ENCODE measurements around the gene PPP3CA.

Gene PPP3CA

DNA sequence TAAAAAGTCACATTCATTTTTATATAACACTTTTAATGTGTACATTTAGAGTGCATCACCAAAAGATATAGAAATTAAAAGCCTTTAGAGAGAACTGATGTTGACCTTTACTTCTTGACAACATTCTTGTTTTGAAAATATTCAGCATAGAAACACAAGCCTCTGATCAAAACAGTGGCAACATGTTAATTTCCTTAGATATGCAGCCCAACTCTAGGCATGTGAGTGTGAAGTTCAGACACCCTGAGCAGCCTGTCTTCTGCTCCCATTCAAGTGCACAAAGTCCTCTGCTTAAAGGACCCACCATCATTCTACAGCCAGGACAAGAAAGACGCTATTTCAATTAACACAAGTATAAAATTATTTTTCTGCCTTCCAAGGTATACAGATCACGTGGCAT, 60.0 kb downstream of the PPP3CA start:
- Histone ChIP-seq H3K9ac (ENCODE audit: low read length) (no peak overlapping the region), H3K36me3 (ENCODE audit: control insufficient read depth, insufficient read depth, low read length) (no peaks in the 10 kb centered on the region), H3K9me3 (ENCODE audit: control insufficient read depth, insufficient read depth, low read depth, low read length) (no peaks in the 10 kb centered on the region), H3K4me1 (ENCODE audit: control insufficient read depth, insufficient read depth, low read length) (peaks cover 38% of the 10 kb centered on the region), H3K4me3 (ENCODE audit: low read depth, low read length) (no peak overlapping the region), H3K27me3 (ENCODE audit: control insufficient read depth, insufficient read depth, low read length) (no peaks in the 10 kb centered on the region), H3K27ac (ENCODE audit: low read depth, low read length) (no peak overlapping the region)

GRCh38 chr4:101286663-101287062, 60.7 kb downstream of the PPP3CA start:
- Histone ChIP-seq H3K27me3 (ENCODE audit: control insufficient read depth, insufficient read depth, low read length) (no peaks in the 10 kb centered on the region), H3K4me3 (ENCODE audit: low read depth, low read length) (no peak overlapping the region), H3K9ac (ENCODE audit: low read length) (no peak overlapping the region), H3K4me1 (ENCODE audit: control insufficient read depth, insufficient read depth, low read length) (peaks cover 45% of the 10 kb centered on the region), H3K36me3 (ENCODE audit: control insufficient read depth, insufficient read depth, low read length) (no peaks in the 10 kb centered on the region), H3K27ac (ENCODE audit: low read depth, low read length) (no peak overlapping the region), H3K9me3 (ENCODE audit: control insufficient read depth, insufficient read depth, low read depth, low read length) (no peaks in the 10 kb centered on the region)

GRCh38 chr4:101285985-101286384, 61.3 kb downstream of the PPP3CA start:
- Histone ChIP-seq H3K27ac (ENCODE audit: low read depth, low read length) (no peak overlapping the region), H3K27me3 (ENCODE audit: control insufficient read depth, insufficient read depth, low read length) (no peaks in the 10 kb centered on the region), H3K9ac (ENCODE audit: low read length) (no peak overlapping the region), H3K4me3 (ENCODE audit: low read depth, low read length) (no peak overlapping the region), H3K36me3 (ENCODE audit: control insufficient read depth, insufficient read depth, low read length) (no peaks in the 10 kb centered on the region), H3K9me3 (ENCODE audit: control insufficient read depth, insufficient read depth, low read depth, low read length) (no peaks in the 10 kb centered on the region), H3K4me1 (ENCODE audit: control insufficient read depth, insufficient read depth, low read length) (peaks cover 51% of the 10 kb centered on the region)

DNA sequence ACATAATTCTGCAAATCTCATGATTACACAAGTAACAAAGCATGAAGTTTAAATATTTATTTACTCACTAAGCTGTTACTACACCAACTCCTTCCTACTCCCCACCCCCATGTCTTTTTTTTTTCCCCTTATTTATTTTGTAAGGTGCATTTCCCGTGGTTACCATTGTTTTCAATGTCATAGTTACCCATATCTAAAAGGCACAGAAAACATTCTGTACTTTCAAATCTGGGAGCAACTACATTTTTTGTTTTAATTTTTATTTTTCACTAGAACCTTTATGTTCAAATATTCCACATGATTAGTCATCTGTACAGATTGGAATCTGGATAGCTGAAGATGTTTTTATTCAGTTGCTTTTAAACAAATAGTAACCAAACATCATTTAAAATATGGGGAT, 62.8 kb downstream of the PPP3CA start:
- peaks cover 59% of the 10 kb centered on the region for H3K4me1 ChIP-seq (ENCODE audit: control insufficient read depth, insufficient read depth, low read length)

DNA sequence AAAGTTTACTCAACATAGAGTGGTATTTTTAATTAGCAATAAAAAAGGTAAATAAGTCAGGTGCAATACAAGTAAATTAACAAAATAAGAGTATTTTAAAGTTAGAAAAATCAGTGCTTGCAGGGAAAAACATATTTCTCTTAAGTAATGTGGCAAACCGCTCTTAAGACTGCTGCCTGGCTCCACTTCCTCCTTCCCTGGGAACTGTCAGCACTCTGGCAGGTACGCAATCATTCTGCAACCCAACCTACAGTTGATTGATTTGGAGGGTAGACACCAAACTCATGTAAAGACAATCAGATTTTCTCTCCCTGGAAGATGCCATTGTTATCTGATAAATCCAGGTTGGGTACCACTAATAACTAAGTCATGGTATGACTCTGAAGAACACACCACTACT, 63.9 kb downstream of the PPP3CA start:
- H3K4me3 ChIP-seq (ENCODE audit: low read depth, low read length): no peak overlapping the region
- peaks cover 65% of the 10 kb centered on the region for H3K4me1 ChIP-seq (ENCODE audit: control insufficient read depth, insufficient read depth, low read length)
- H3K9me3 ChIP-seq (ENCODE audit: control insufficient read depth, insufficient read depth, low read depth, low read length): no peaks in the 10 kb centered on the region
- no peak overlapping the region for H3K9ac ChIP-seq (ENCODE audit: low read length)
- no peak overlapping the region for H3K27ac ChIP-seq (ENCODE audit: low read depth, low read length)
- H3K27me3 ChIP-seq (ENCODE audit: control insufficient read depth, insufficient read depth, low read length): no peaks in the 10 kb centered on the region
- H3K36me3 ChIP-seq (ENCODE audit: control insufficient read depth, insufficient read depth, low read length): no peaks in the 10 kb centered on the region

More for the DNA sequence above, 62.8 kb downstream of the PPP3CA start:
- Histone ChIP-seq H3K4me3 (ENCODE audit: low read depth, low read length) (no peak overlapping the region), H3K36me3 (ENCODE audit: control insufficient read depth, insufficient read depth, low read length) (no peaks in the 10 kb centered on the region), H3K9ac (ENCODE audit: low read length) (no peak overlapping the region), H3K27me3 (ENCODE audit: control insufficient read depth, insufficient read depth, low read length) (no peaks in the 10 kb centered on the region), H3K27ac (ENCODE audit: low read depth, low read length) (no peak overlapping the region), H3K9me3 (ENCODE audit: control insufficient read depth, insufficient read depth, low read depth, low read length) (no peaks in the 10 kb centered on the region)

GRCh38 chr4:101282076-101282844, 65.1 kb downstream of the PPP3CA start:
- peaks cover 57% of the 10 kb centered on the region for H3K4me1 ChIP-seq (ENCODE audit: control insufficient read depth, insufficient read depth, low read length)
- H3K9me3 ChIP-seq (ENCODE audit: control insufficient read depth, insufficient read depth, low read depth, low read length): no peaks in the 10 kb centered on the region
- no peak overlapping the region for H3K9ac ChIP-seq (ENCODE audit: low read length)
- H3K4me3 ChIP-seq (ENCODE audit: low read depth, low read length): no peak overlapping the region
- no peaks in the 10 kb centered on the region for H3K36me3 ChIP-seq (ENCODE audit: control insufficient read depth, insufficient read depth, low read length)
- H3K27me3 ChIP-seq (ENCODE audit: control insufficient read depth, insufficient read depth, low read length): no peaks in the 10 kb centered on the region
- H3K27ac ChIP-seq (ENCODE audit: low read depth, low read length): no peak overlapping the region; the same call in 1 of the 2 replicates

DNA sequence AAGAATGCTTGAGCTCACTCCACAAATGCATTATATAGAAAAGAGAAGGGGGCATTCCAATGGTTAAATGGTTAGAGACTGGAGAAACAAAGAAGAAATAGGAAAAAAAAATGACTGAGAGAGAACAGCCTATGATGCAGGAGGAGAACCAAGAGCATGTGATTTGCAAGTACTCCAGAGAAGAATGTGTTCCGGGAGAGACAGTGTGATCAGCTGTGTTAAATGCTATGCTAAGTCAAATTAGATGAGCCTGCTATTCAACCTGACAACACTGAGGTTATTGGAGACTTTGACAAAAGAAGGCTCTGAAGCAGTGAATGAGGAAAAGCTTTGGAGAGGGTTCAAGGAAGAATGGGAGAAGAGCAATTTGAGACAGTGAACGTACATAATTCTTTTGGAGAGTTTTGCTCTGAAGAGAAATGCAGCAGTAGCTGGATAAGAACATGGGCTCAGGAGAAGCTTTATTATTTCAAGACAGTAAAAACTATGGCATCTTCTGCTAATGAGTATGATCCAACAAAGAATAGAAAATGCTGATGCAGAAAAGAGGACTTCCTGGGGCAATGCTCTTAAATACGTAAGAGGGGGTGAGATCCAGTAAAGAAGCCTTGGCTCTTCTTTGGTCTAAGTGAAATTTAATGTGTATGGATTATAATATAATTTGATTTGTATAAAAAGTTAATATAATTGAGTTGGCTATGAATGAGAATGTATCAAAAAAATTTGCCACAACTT, 66.3 kb downstream of the PPP3CA start:
- no peaks in the 10 kb centered on the region for H3K36me3 ChIP-seq (ENCODE audit: control insufficient read depth, insufficient read depth, low read length)
- H3K27ac ChIP-seq (ENCODE audit: low read depth, low read length): no peak overlapping the region
- no peaks in the 10 kb centered on the region for H3K9me3 ChIP-seq (ENCODE audit: control insufficient read depth, insufficient read depth, low read depth, low read length)
- H3K9ac ChIP-seq (ENCODE audit: low read length): no peak overlapping the region
- peaks cover 51% of the 10 kb centered on the region for H3K4me1 ChIP-seq (ENCODE audit: control insufficient read depth, insufficient read depth, low read length)
- no peak overlapping the region for H3K4me3 ChIP-seq (ENCODE audit: low read depth, low read length)
- H3K27me3 ChIP-seq (ENCODE audit: control insufficient read depth, insufficient read depth, low read length): no peaks in the 10 kb centered on the region

DNA sequence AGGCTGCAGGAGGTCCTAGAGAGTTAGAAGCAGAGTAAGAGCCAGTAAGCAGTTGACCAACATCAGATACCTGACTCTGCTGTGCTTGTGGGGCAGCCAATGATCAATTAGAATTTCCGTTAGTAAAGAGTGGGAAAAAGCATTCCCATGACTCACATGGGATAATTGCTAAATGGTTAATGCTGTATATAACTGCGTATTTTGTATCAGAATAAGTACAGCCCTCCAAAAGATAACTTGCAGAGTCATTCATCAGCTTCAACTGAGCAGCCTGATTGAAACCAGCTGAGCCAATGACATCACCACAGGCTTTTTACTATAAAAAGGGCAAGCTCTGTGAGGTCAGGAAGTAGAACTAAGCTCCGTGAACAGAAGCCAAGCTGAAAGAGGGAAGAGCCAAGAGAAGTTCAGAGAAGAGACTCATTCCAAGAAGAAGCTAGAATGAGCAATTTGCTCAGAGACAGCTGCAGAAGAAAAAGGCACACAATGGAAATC, 67.9 kb downstream of the PPP3CA start:
- Histone ChIP-seq H3K9me3 (ENCODE audit: control insufficient read depth, insufficient read depth, low read depth, low read length) (no peaks in the 10 kb centered on the region), H3K4me1 (ENCODE audit: control insufficient read depth, insufficient read depth, low read length) (peaks cover 46% of the 10 kb centered on the region), H3K4me3 (ENCODE audit: low read depth, low read length) (no peak overlapping the region), H3K9ac (ENCODE audit: low read length) (no peak overlapping the region), H3K27ac (ENCODE audit: low read depth, low read length) (no peak overlapping the region), H3K36me3 (ENCODE audit: control insufficient read depth, insufficient read depth, low read length) (no peaks in the 10 kb centered on the region), H3K27me3 (ENCODE audit: control insufficient read depth, insufficient read depth, low read length) (no peaks in the 10 kb centered on the region)

GRCh38 chr4:101277671-101278070, 69.7 kb downstream of the PPP3CA start:
- Histone ChIP-seq H3K4me1 (ENCODE audit: control insufficient read depth, insufficient read depth, low read length) (peaks cover 35% of the 10 kb centered on the region), H3K27me3 (ENCODE audit: control insufficient read depth, insufficient read depth, low read length) (no peaks in the 10 kb centered on the region), H3K9ac (ENCODE audit: low read length) (no peak overlapping the region), H3K9me3 (ENCODE audit: control insufficient read depth, insufficient read depth, low read depth, low read length) (no peaks in the 10 kb centered on the region), H3K27ac (ENCODE audit: low read depth, low read length) (no peak overlapping the region), H3K36me3 (ENCODE audit: control insufficient read depth, insufficient read depth, low read length) (no peaks in the 10 kb centered on the region), H3K4me3 (ENCODE audit: low read depth, low read length) (no peak overlapping the region)

DNA sequence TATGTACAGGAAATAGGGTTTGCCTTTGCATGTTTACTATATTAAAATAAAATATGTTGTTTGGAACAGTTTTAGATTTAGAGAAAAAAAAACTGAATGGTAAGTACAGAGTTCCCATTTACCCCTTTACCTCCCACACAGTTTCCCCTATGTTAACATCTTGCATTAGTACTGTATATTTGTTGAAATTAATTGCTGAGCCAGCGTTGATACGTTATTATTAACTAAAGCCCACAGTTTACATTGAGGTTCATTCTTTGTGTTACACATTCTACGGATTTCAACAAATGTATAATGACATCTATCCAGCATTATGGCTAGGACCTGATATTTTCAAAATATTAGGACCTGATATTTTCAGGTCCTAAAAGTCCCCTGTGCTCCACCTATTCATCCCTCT, 70.7 kb downstream of the PPP3CA start:
- Histone ChIP-seq H3K27ac (ENCODE audit: low read depth, low read length) (no peak overlapping the region), H3K4me3 (ENCODE audit: low read depth, low read length) (no peak overlapping the region), H3K9ac (ENCODE audit: low read length) (no peak overlapping the region), H3K36me3 (ENCODE audit: control insufficient read depth, insufficient read depth, low read length) (no peaks in the 10 kb centered on the region), H3K27me3 (ENCODE audit: control insufficient read depth, insufficient read depth, low read length) (no peaks in the 10 kb centered on the region), H3K4me1 (ENCODE audit: control insufficient read depth, insufficient read depth, low read length) (peaks cover 25% of the 10 kb centered on the region), H3K9me3 (ENCODE audit: control insufficient read depth, insufficient read depth, low read depth, low read length) (no peaks in the 10 kb centered on the region)
